Stomach smooth muscle (tissue), 2 donors: ENCODE measurements around the gene GABRE.

Experiments
- H3K27ac ChIP-seq: one replicate; pipeline ENCODE4 v1.7.0; 2013; ENCODE audit warnings: mild to moderate bottlenecking, low read length, inconsistent platforms
- H3K27me3 ChIP-seq, 2 donors: one replicate each; pipeline ENCODE4 v1.7.0; 2013; ENCODE audit warnings: low read length in 2 of 2; ENCODE audit not compliant: insufficient read depth in 2 of 2, control insufficient read depth in 1 of 2
- H3K36me3 ChIP-seq, 2 donors: one replicate each; pipeline ENCODE4 v1.7.0; 2013; ENCODE audit warnings: low read length in 2 of 2; ENCODE audit not compliant: control insufficient read depth in 2 of 2, insufficient read depth in 2 of 2
- H3K4me1 ChIP-seq: one replicate; pipeline ENCODE4 v1.7.0; 2013; ENCODE audit warnings: low read length; ENCODE audit not compliant: control insufficient read depth, insufficient read depth
- H3K4me3 ChIP-seq, 2 donors: one replicate each; pipeline ENCODE4 v1.7.0; 2013; ENCODE audit warnings: low read length in 2 of 2
- H3K9ac ChIP-seq, 2 donors: one replicate each; pipeline ENCODE4 v1.7.0; 2013; ENCODE audit warnings: low read length in 2 of 2, mild to moderate bottlenecking in 1 of 2
- H3K9me3 ChIP-seq, 2 donors: one replicate each; pipeline ENCODE4 v1.7.0; 2013; ENCODE audit warnings: low read length in 2 of 2; ENCODE audit not compliant: control insufficient read depth in 2 of 2
- donor health status: healthy.
- donor health status: Pancreatic carcinoma.

The GABRE gene

GRCh38 chrX:151970661-151971060, 3.8 kb downstream of the GABRE start:
- H3K27ac ChIP-seq: no peak overlapping the region
- H3K27me3 ChIP-seq: peaks cover 0 to 2% of the 10 kb centered on the region in 2 donors
- H3K4me3 ChIP-seq: no peak overlapping the region
- H3K4me1 ChIP-seq: peaks cover 13% of the 10 kb centered on the region
- peaks cover 0 to 4% of the 10 kb centered on the region in 2 donors for H3K36me3 ChIP-seq
- H3K9ac ChIP-seq: no peak overlapping the region
- H3K9me3 ChIP-seq: no peaks in the 10 kb centered on the region

DNA sequence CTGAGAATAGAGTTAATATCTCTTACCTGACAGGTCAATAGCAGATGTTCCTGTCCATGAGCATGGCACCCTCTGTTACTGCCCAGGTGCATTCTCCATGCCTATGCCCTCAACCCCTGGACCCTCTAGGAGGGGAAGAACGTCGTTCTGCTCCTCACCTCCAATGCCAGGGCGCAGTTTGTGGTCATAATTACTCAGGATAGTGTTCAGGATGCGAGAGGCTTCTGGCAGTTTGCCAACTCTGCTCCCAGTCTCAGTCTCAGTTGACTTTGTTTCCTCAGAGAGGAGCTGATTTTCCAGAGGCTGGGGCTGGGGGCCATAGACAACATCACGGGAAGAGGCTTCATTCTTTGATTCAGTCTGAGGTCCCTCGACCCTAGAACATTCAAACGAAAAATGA, 4.4 kb downstream of the GABRE start:
- H3K27me3 ChIP-seq: no peaks in the 10 kb centered on the region
- H3K4me1 ChIP-seq: peaks cover 12% of the 10 kb centered on the region
- H3K27ac ChIP-seq: no peak overlapping the region

DNA sequence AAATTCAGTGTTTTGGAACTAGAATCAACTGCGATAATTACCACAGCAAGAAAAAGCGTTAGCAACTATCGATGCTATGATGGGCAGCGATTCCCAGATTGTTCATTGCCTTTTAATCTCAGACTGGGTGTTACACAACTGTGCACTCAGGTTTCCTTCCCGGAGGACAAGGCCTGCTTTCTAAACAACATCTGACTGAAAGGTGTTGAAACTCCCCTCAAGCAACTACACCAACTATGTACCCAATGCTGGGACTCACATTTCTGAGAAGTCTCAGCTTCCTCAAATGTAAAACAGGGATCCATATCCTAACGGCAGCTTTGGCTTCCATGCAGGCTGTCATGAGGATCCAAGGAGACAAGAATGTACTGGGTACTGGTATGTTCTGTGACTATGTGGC, 8.2 kb downstream of the GABRE start:
- Histone ChIP-seq H3K36me3 (peaks cover 0 to 6% of the 10 kb centered on the region in 2 donors), H3K9me3 (no peaks in the 10 kb centered on the region), H3K4me1 (no peaks in the 10 kb centered on the region), H3K4me3 (no peak overlapping the region), H3K27me3 (no peaks in the 10 kb centered on the region), H3K9ac (no peak overlapping the region), H3K27ac (no peak overlapping the region)

More for the DNA sequence above, 4.4 kb downstream of the GABRE start:
- no peak overlapping the region for H3K9ac ChIP-seq
- H3K9me3 ChIP-seq: no peaks in the 10 kb centered on the region
- H3K4me3 ChIP-seq: no peak overlapping the region
- H3K36me3 ChIP-seq: peaks cover 0 to 4% of the 10 kb centered on the region in 2 donors

GRCh38 chrX:151962034-151962433, 12.4 kb downstream of the GABRE start:
- H3K9me3 ChIP-seq: no peaks in the 10 kb centered on the region
- H3K9ac ChIP-seq: no peak overlapping the region
- no peak overlapping the region for H3K27ac ChIP-seq
- no peak overlapping the region for H3K4me3 ChIP-seq
- H3K4me1 ChIP-seq: no peaks in the 10 kb centered on the region
- no peaks in the 10 kb centered on the region for H3K27me3 ChIP-seq
- peaks cover 0 to 10% of the 10 kb centered on the region in 2 donors for H3K36me3 ChIP-seq

DNA sequence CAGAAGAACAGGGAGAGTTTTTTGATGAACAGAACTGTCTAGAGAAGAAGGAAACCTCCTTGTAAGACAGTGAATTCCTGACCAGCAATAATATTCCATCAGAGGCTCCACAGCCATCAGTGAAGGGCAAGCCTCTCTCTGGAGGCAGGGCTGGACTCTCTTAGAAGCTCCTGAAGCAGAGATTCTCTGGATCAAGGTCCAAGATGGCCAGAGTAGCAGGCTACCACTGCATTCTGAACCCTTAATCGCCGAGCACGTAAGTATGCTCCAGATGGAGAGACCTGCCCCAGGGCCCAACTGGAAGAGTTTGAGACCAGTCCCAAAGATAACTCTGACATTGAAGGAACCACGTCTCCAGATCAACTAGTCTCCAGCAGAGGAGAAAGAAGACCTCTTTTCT, 16.4 kb downstream of the GABRE start:
- Histone ChIP-seq H3K9me3 (no peaks in the 10 kb centered on the region), H3K36me3 (peaks cover 0 to 14% of the 10 kb centered on the region in 2 donors), H3K9ac (no peak overlapping the region), H3K27me3 (no peaks in the 10 kb centered on the region), H3K4me3 (no peak overlapping the region), H3K27ac (no peak overlapping the region), H3K4me1 (no peaks in the 10 kb centered on the region)

DNA sequence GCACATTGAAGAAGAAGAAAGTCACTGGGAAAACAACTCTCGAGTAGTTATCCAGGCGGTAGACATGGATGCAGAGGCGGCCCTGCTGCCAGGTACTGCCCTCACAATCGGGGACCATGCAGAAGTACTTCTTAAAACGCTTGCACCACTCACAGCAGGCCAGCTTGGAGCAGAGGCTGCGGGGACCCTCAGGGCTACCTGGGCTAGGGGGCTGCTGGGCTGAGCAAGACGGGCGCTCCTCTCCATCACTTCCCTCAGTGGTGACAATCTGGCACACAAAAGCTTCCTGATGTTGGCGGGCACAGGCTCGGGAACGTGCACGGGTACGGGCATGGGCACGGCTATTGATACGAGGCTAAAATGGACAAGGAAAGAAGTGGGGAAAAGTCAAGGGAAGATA, 19.7 kb downstream of the GABRE start:
- Histone ChIP-seq H3K27ac (no peak overlapping the region), H3K9ac (no peak overlapping the region), H3K9me3 (no peaks in the 10 kb centered on the region), H3K4me1 (no peaks in the 10 kb centered on the region), H3K27me3 (no peaks in the 10 kb centered on the region), H3K4me3 (no peak overlapping the region), H3K36me3 (peaks cover 0 to 10% of the 10 kb centered on the region in 2 donors)

GRCh38 chrX:151938172-151938571, 36.3 kb downstream of the GABRE start:
- H3K27me3 ChIP-seq: no peaks in the 10 kb centered on the region
- no peak overlapping the region for H3K9ac ChIP-seq
- H3K4me3 ChIP-seq: no peak overlapping the region
- no peaks in the 10 kb centered on the region for H3K36me3 ChIP-seq
- no peaks in the 10 kb centered on the region for H3K4me1 ChIP-seq
- no peak overlapping the region for H3K27ac ChIP-seq
- H3K9me3 ChIP-seq: no peaks in the 10 kb centered on the region

- H3K9ac ChIP-seq: no peak overlapping the region
- H3K4me3 ChIP-seq: no peak overlapping the region
- H3K9me3 ChIP-seq: no peaks in the 10 kb centered on the region
- no peak overlapping the region for H3K27ac ChIP-seq
- H3K27me3 ChIP-seq: no peaks in the 10 kb centered on the region
- no peaks in the 10 kb centered on the region for H3K36me3 ChIP-seq
- H3K4me1 ChIP-seq: no peaks in the 10 kb centered on the region
Measured at GRCh38 chrX:151935358-151935757, 39.1 kb downstream of the GABRE start.

GRCh38 chrX:151929126-151929525, 45.4 kb downstream of the GABRE start:
- H3K27me3 ChIP-seq: no peaks in the 10 kb centered on the region
- H3K9ac ChIP-seq: no peak overlapping the region
- H3K4me1 ChIP-seq: no peaks in the 10 kb centered on the region
- no peak overlapping the region for H3K27ac ChIP-seq
- no peak overlapping the region for H3K4me3 ChIP-seq
- H3K9me3 ChIP-seq: peaks cover 0 to 2% of the 10 kb centered on the region in 2 donors
- no peaks in the 10 kb centered on the region for H3K36me3 ChIP-seq

- Histone ChIP-seq H3K4me3 (no peak overlapping the region), H3K4me1 (no peaks in the 10 kb centered on the region), H3K27me3 (no peaks in the 10 kb centered on the region), H3K9ac (no peak overlapping the region), H3K9me3 (peaks cover 0 to 2% of the 10 kb centered on the region in 2 donors), H3K36me3 (no peaks in the 10 kb centered on the region), H3K27ac (no peak overlapping the region)
Measured at GRCh38 chrX:151923648-151924047, 50.8 kb downstream of the GABRE start.

DNA sequence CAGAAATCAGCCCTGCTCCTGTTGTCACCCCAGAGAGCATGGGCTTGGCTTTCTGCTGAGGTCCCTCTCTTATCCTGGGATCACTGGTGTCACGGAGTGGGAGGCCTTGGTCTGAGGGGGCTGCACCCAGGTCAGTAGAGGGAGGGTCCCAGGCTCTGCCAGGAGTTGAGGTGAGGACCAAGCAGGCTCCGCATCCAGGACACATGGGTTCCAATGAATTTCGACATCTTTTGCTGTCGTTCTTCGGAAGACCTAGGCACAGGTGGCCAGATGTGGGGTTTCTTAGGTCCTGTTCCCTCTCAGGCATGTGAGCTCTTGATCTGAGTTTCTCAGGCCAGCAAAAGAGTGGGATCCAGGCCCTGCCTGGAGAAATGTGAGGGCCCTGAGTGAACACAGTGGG, 51.8 kb downstream of the GABRE start:
- no peaks in the 10 kb centered on the region for H3K4me1 ChIP-seq
- H3K4me3 ChIP-seq: no peak overlapping the region
- H3K27ac ChIP-seq: no peak overlapping the region
- no peak overlapping the region for H3K9ac ChIP-seq
- no peaks in the 10 kb centered on the region for H3K36me3 ChIP-seq
- H3K9me3 ChIP-seq: peaks cover 0 to 2% of the 10 kb centered on the region in 2 donors
- no peaks in the 10 kb centered on the region for H3K27me3 ChIP-seq
